ENCODE data around the gene STPG4. TPM values are rescaled to one million over a fixed set of nuclear protein-coding genes. Genes with fewer than 3 reads are reported as not detected.

Gene STPG4
- total RNA-seq, 1 donor from 2014 or later: not detected

GRCh38 chr2:47039913-47040562 is 115.1 kb downstream of the STPG4 start:
- ATAC-seq (peak; percentile 9), DNase-seq (ENCODE audit: low spot score) (no peak)

GRCh38 chr2:47039489-47039870 is 115.6 kb downstream of the STPG4 start:
- ATAC-seq (no peak), DNase-seq (ENCODE audit: low spot score) (no peak)

- no peak for ATAC-seq
- no peak for DNase-seq (ENCODE audit: low spot score)
These were observed 116.2 kb downstream of the STPG4 start for GRCh38 chr2:47038656-47039488.

- no peak for ATAC-seq
- DNase-seq (ENCODE audit: low spot score): no peak
These were observed 117.4 kb downstream of the STPG4 start for GRCh38 chr2:47037678-47038077.

Other genes starting within 250 kb of the STPG4 start
- 161 TPM for gene MCFD2, start 239.5 kb downstream of the STPG4 start, total RNA-seq
- gene TTC7A, start 214.1 kb downstream of the STPG4 start, total RNA-seq: 15.7 TPM
- 141 TPM for gene CALM2, start 21.2 kb upstream of the STPG4 start, total RNA-seq
- 2.5 TPM for gene EPCAM, start 214.0 kb upstream of the STPG4 start, total RNA-seq
- gene MSH2, start 247.8 kb upstream of the STPG4 start, total RNA-seq: 3.3 TPM

Measured in left lobe of liver (tissue), 2 donors.